HG03342 (cell line): Measurements from ENCODE around the gene HAX1.
A peak's percentile ranks its signal among the peaks of the same experiment; 100 is the strongest.
"Not testable (repeated sequence)": the region's sequence is repeated elsewhere in the genome, so short reads cannot be mapped to it uniquely, and the experiment has no call there.

Source experiments
- ATAC-seq: cut with Tn5 transposase; IDR thresholded peaks from one replicate; pipeline ENCODE4 v1.9.1; 2021; ENCODE audit warnings: mild to moderate bottlenecking, moderate library complexity; ENCODE audit not compliant: unreplicated experiment

HAX1 gene

DNA sequence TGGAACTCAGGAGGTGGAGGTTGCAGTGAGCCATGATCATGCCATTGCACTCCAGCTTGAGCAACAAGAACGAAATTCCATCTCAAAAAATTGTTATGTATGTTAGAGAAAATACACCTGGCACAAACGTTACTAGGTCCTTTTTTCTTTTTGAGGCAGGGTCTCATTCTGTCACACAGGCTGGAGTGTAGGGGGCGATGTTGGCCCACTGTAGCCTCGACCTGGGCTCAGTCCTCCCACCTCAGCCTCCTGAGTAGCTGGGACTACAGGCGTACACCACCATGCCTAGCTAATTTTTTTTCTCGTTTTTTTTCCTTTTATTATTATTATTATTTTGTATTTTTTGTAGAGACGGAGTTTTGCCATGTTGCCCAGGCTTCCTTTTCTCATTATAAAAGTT lies 4.4 kb downstream of the HAX1 start:
- ATAC-seq = no peak

DNA sequence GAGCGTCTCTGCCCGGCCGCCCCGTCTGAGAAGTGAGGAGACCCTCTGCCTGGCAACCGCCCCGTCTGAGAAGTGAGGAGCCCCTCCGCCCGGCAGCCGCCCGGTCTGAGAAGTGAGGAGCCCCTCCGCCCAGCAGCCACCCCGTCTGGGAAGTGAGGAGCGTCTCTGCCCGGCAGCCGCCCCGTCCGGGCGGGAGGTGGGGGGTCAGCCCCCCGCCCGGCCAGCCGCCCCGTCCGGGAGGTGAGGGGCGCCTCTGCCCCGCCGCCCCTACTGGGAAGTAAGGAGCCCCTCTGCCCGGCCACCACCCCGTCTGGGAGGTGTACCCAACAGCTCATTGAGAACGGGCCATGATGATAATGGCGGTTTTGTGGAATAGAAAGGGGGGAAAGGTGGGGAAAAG lies 15.2 kb downstream of the HAX1 start:
- ATAC-seq = not testable (repeated sequence)

DNA sequence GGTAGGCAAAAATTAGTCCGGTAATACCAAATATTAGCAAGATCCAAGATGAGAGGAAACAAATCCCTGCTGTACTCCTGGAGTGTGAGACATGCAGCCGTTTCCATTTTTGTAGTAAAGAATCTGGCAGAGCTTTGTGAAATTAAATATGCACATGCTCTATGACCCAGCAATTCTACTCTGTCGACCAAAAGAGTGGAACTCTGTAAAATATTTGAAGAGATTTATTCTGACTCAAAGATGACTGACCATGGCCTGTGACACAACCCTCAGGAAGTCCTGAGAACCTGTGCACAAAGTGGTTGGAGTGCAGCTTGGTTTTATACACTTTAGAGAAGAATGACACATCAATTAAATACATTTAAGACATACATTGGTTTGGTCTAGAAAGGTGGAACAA lies 16.2 kb downstream of the HAX1 start:
- no peak for ATAC-seq

DNA sequence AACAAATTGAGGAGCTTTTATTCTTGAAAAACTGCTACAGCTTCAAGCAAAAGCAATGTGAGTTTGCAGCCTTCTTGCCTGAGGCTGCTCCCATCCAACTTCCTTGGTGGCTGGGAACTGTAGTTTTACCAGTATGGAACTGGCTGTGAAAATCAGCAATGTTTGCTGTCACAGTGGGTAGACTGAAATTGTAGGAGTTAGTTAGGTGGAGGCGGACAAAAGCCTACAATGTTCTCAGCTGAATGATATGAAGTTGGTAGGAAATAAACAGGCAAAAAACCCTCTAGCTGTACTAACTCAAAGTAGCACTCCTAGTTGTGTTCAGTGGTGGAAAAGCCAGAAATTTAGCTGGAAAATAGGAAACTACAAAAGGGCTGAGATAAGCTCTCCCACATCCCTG lies 18.5 kb downstream of the HAX1 start:
- ATAC-seq = no peak

DNA sequence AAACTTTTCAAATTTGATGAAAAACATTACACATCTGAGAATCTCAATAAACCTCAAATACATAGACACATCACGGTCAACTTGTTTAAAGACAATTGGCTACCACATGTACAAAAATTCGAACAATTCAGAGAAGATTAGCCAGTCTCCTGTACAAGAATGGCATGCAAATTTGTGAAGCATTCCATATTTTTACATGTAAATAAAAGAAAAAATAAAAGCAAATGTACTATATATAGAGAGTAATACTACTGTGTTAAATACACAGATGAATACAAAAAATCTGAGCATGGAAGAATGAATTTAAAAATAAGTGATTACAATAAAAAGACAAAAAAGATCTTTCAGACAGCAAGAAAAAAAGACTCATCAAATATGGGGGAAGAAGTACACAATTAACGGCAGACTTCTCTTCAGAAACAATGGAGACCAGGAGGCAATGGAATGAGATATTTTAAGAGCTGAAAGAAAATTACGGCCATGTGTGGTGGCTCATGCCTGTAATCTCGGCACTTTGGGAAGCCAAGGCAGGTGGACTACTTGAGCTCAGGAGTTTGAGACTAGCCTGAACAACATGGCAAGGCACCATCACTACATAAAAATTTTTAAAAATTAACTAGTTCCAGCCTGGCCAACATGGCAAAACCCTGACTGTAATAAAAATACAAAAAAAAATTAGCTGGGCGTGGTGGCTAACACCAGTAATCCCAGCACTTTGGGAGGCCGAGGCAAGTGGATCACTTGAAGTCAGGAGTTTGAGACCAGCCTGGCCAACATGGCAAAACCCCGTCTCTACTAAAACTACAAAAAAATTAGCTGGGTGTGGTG lies 23.2 kb downstream of the HAX1 start:
- ATAC-seq = no peak

DNA sequence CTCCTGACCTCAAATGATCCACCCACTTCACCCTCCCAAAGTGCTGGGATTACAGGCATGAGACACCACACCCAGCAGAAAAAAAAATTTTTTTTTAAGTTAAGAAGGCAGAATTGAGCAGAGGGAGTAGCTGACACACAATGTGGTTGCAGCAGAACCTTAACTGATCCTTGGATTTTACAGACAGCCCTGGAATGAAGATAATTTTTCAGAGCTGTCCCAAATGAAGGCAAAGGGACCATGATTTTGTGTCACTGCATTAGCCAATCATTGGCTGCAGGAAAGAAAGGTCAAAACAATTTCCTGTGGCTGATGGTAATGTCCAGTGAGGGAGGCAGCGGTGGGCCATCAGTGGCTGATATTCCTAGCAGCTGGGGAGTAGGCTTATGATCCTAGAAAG lies 29.2 kb downstream of the HAX1 start:
- ATAC-seq = no peak

DNA sequence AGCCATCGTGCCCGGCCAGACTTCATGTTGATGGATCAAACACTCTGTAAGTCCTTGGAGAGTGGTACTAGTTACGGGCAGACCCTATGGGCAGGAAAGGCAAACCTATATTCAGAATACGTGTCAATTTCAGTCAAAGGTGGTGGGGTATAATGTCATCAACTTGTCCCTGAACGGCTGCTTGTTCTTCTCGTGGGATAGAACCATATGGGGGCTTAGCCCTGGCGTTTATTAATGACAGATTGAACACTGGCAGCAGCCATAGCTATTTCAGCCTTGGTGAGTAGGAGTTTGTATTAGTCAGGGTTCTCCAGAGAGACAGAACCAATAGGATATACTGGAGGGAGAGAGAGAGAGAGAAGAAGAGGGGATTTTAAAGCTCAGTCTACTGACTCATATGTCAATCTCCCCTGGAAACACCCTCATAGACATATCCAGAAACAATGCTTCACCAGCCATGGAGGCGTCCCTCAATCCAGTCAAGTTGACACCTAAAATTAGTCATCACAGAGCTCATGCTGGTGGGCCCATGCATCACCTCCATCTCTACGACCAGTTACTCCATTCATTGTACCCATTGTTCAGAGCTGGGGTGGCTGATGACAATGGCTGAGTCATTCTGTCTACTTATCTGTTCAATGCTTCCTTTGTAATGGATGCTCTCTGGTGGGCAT lies 32.4 kb downstream of the HAX1 start:
- ATAC-seq = peak; percentile 57

DNA sequence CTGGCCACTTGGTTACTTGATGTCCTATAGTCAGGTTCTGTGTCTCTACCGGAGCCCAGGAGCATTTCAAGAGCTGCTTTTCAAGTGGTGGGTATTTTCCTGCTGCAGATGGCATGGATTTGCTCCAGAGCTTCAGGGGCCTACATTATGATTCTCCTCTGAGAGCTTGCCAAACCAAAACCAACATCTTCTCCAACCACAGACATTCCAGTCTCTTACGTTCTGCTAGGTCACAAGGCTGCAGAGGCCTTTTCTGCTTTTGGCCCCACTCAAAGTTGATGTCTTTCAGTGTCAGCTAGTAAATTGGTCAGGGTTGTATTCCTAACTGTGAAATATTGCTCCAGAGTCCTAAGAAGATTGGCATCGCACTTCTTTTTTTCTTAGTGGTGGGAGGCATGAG lies 33.7 kb downstream of the HAX1 start:
- ATAC-seq = no peak

DNA sequence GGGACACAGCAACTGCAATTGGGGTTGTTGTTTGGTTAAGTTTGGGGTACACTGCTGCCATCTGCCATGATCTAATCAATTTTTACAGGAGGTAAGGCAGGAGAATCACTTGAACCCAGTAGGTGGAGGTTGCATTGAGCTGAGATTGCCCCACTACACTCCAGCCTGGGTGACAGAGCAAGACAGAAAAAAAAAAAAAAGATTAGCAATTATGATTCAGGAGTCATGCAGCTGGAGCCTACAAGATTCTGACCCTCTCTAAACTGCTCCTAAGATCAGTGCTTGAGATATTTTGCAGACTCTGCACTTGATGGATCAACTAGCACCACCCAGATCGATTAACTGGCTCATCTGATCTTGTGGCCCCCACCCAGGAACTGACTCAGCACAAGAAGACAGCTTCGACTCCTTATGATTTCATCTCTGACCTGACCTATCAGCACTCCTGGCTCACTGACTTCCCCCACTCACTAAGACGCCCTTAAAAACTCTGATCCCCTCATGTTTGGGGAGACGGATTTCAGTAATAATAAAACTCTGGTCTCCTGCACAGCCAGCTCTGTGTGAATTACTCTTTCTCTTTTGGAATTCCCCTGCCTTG lies 35.3 kb downstream of the HAX1 start:
- ATAC-seq = not testable (repeated sequence)

DNA sequence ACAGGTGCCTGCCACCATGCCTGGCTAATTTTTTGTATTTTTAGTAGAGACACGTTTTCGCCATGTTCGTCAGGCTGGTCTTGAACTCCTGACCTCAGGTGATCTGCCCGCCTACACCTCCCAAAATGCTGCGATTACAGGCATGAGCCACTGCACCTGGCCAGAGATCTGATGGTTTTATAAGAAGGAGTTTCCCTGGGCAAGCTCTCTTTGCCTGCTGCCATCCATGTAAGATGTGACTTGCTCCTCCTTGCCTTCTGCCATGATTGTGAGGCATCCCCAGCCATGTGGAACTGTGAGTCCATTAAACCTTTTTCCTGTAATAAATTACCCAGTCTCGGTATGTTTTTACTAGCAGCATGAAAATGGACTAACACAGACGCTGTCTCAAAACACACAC lies 36.7 kb downstream of the HAX1 start:
- not testable (repeated sequence) for ATAC-seq

DNA sequence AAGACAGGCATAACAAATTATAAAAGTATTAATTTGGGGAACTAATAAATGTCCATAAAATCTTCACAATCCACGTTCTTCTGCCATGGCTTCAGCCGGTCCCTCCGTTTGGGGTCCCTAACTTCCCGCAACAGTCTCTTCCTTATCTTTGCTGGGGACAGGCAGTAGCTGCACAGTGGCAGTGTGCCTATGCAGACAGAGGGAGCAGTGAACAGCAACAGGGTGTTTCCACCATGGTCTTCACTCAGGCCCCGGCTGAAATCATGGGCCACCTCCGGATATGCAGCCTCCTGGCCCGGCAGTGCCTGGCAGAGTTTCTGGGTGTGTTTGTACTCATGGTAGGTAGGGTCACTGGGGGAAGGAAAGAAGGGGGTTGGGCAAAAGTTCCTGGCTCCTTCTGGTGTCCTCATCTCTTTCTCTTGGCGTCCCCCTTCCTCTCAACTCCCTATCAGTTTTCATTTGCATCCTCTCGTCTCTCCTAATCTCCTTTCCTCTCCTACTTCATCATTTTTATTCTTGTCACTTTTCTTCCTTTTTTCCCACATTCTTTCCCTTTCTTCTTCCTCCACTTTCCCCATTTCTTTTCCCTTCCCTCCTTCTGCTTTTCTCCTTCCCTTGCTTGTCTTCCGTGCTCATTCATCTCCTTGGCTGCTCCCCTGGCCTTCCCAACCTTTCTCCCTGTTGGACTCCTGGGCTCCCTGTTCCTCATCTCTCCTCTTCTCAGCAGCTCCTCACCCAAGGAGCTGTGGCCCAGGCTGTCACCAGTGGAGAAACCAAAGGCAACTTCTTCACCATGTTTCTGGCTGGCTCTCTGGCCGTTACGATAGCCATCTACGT lies 40.0 kb downstream of the HAX1 start:
- not testable (repeated sequence) for ATAC-seq

DNA sequence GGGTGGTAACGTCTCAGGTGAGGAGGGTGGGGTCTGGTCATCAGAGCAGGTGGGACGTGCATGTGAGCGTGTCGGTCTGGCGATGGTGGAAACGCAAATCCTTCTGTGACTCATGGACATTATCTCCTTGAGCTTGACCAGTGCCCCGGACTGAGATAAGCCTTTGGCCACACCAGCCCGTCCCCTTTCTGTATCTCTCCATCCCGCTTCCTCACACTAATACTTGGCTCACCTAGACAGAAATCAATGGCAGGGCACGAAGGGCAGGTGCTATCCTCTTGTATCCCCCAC lies 40.6 kb downstream of the HAX1 start:
- no peak for ATAC-seq

DNA sequence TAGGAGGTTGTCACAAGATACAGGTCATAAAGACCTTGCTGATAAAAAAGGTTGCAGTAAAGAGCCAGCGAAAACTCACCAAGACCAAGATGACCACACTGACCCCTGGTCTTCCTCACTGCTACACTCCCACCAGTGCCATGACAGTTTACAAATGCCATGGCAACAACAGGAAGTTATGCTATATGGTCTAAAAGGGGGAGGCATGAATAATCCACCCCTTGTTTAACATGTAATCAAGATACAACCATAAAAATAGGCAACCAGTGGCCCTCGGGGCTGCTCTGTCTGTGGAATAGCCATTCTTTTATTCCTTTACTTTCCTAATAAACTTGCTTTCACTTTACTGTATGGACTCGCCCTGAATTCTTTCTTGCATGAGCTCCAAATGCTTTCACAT lies 41.8 kb downstream of the HAX1 start:
- ATAC-seq = not testable (repeated sequence)

DNA sequence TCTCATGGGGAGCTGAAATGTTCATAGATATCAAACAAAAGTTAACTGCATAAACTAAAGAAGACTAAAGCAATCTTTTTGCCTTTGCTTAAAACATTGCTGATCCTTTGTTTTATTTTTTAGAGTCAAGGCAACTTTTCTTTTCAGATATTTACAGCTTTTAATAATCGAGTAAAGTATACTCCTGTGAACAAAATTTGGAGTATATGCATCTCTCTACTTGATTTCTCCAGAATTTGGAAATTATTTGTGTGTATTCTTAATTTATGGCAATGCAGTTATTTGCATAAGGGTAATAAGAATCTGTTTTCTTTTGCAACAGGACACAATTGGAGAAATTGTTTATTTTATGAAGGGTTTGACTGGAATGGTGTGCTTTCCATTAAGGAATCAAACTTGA lies 44.3 kb downstream of the HAX1 start:
- no peak for ATAC-seq

DNA sequence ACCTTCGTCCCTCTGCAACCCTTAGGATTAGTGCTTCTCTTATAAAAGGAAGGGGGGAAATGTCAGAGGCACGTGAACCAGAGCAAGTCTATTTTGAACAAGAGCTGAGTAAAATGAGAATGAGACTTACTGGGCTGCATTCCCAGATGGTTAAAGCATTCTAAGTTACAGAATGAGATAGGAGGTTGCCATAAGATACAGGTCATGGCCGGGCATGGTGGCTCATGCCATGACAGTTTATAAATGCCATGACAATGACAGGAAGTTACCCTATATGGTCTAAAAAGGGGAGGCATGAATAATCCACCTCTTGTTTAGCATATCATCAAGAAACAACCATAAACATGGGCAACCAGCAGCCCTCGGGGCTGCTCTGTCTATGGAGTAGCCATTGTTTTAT lies 46.0 kb downstream of the HAX1 start:
- ATAC-seq = no peak

DNA sequence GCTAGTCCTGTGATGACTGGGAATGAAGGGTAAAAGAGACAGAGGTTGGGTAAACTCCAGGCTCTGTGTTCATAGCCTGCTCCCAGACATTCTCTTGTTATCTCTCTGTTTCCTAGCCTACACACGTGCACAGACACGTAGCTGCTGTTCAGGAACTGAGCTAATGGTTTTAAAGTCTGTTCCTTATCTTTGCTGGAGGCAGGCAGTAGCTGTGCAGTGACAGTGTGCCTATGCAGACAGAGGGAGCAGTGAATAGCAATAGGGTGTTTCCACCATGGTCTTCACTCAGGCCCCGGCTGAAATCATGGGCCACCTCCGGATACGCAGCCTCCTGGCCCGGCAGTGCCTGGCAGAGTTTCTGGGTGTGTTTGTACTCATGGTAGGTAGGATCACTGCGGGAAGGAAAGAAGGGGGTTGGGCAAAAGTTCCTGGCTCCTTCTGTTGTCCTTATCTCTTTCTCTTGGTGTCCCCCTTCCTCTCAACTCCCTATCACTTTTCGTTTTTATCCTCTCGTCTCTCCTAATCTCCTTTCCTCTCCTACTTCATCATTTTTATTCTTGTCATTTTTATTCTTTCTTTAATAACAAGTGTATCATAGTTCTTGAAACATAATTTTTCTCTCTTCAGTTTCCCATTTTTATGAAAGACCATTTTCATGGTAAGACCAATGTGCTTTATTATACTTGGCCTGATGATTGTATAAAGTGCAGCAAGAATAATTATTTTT lies 48.6 kb downstream of the HAX1 start, which contains the start of gene AQP10:
Gene AQP10 (plus strand): TSS at position 212 of the 727 bp plus-strand sequence. CDS start 63 bp downstream, at position 275.
- no peak for ATAC-seq

DNA sequence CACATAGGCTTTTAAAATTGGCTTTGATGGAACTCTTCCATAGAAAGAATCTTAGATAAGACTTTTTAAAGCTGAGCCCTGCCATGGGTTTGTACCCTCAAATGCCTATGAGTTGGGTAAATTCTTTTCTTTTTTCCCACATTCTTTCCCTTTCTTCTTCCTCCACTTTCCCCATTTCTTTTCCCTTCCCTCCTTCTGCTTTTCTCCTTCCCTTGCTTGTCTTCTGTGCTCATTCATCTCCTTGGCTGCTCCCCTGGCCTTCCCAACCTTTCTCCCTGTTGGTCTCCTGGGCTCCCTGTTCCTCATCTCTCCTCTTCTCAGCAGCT lies 49.1 kb downstream of the HAX1 start:
- ATAC-seq = not testable (repeated sequence)

DNA sequence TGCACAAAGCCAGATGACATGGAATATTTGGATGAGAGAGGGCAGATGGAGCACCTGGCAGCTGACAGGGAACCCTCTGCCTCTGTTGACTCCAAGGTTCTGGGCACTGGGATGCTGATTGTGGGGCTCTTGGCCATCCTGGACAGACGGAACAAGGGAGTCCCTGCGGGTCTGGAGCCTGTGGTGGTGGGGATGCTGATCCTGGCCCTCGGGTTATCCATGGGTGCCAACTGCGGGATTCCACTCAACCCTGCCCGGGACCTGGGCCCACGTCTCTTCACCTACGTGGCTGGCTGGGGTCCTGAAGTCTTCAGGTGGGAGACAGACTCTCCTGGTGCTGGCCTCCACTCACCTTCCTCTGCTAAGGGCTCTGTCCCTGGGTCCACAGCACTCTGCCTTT lies 51.1 kb downstream of the HAX1 start:
- ATAC-seq = no peak

DNA sequence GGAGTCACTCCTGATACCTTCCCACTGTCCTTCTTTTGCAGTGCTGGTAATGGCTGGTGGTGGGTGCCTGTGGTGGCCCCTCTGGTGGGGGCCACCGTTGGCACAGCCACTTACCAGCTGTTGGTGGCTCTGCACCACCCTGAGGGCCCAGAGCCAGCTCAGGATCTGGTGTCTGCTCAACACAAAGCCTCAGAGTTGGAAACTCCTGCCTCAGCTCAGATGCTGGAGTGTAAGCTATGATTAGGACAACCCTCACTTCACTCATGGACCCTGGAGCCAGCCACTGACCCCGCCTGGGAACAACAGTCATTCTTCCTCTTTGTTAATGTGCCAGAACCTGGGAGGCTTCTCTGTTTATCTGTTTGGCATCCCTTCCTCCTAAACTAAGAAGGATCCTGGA lies 51.8 kb downstream of the HAX1 start:
- no peak for ATAC-seq

DNA sequence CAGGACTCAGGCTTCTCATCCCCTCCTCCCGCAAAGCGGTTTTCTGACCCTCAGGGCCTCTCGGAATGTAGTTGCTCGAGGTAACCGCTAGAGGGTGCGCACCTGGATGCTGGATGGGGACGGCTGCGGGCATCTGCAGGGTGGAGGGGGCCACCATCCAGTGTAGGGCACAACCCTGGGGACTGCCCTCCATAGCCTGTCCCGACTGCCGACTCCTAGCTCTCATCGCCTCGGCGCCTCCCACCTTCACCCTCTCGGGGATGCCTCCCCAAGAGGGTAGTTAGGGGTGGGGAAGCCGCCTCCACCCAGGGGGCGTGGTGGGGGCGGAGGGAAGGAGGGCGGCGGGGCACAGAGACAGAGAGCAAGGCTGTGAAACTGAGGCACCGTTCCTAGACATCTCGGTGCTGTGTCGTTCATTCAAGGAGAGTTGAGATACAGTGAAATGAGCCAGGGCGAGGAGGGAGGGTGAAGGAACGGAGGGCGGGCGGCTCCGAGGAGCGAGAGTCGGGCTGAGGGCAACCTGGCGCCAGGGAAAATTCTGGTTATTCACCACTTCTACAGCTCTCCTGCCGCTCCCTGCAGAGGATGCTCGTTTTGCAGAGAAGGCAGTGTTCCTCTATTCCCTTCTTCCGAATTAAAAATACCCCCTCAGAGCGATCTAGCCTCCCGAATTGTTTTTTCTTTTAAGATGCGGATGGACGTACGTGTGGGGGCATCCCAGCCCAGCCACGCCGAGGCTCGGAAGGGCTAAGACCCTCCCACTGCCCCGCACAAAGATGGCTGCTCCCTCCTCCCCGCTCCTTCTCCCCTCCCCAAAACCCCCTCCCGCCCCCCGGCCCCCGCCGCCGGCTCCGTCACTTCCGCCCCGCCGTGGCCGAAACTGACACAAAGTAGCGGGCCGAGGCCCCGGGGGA lies 52.5 kb downstream of the HAX1 start, which contains the start of gene ATP8B2:
Gene ATP8B2 (plus strand): TSS at position 857 of the 914 bp plus-strand sequence. CDS start 2,617 bp downstream, outside the sequence.
- ATAC-seq = peak; percentile 36
